HTR-8/SVneo (cell line): ENCODE results near the gene DOCK4.

Experiments used
- DNase-seq: peaks from one replicate; pipeline ENCODE4 v3.0.0; 2011; ENCODE audit warnings: low spot score, mixed read lengths; ENCODE audit not compliant: insufficient read length
- FAIRE-seq: peaks from 2 replicates; lab custom pipeline; 2011; peaks lifted over from hg19 to GRCh38; lab: Jason Lieb, UNC

Gene DOCK4

DNA sequence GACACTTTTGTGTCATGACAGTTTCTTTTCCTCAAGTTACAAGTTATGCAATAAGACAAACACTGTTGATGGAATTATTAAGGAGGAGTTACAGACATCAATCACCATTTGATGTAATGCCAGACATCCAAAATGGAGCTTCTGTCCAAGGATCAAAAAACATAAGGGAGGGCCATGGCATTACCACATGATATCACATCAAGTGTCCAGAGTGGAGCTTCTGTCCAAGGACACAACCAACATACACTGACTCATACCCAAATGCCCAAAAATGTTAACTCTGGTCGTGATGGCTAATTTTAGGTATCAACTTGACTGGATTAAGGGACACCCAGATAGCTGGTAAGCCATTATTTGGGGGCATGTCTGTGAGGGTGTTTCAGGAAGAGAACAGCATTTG is 140.4 kb downstream of the DOCK4 start:
- FAIRE-seq (no peak), DNase-seq (no peak)

DNA sequence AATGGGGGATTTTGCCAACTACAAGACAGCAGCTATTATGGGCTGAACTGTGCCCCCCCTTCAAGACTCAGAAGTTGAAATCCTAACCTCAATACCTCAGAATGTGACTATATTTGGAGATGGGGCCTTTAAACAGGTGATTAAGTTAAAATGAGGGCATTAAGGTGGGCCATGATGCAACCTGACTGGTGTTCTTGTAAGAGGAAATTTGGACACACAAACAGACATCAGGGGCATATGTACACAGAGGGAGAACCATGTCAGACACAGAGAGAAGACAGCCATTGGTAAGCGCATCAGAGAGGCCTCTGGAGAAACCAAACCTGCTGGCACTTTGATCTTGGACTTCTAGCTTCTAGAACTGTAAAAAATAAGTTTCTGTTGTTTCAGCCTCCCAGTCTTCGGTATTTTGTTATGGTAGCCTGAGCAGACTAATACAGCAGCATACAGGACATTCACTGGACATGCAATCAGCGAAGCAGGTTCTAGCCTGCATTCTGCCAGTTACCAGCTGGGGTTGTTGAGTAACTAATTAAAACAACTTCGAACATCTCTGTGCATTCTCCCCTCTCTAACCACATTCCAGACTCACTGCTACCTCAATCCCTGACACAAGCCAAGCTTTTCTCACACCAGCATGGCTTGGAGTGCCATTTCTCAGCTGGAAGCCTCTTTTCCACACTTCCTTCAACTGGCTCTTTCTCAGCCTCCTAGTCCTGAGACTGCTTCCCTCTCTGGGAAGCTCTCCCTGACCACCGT is 141.4 kb downstream of the DOCK4 start:
- DNase-seq (no peak), FAIRE-seq (no peak)

DNA sequence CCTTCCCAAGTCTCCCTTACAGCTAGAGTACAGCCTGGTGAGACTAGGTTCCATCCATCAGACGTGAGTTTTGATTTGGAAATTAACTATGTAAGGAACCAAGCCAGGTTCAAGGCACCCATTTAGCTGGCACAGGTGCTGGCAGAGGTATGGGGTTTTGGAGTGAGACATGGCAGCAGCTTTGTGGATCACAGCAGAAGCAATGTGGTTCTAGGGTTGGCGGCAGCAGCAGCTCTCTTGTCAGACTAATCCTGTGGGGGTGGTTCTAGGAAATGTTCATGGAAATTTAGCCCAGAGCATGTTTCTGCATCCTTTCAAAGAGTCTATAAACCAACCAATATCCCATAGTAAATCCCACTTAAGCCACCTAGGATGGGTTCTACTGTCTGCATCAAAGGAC is 142.2 kb downstream of the DOCK4 start:
- FAIRE-seq (no peak), DNase-seq (no peak)

DNA sequence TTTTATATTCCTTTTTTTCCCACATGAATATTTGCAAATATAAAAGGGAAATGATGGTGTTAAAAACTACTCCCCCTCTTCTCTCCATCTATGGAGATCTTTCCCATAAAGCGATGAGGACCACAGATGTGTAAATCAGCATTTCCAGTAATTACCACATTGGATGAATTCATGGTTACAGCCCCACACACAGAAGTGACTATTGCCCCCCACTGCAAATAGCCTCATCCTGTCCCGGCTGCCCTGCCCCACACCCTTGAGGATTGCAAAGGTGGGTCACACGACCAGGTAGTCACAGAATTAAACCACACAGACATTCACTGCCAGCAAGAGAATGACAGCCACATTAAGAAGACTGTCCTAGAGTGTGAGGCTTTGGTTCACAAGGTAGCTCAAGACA is 145.1 kb downstream of the DOCK4 start:
- FAIRE-seq (no peak), DNase-seq (no peak)

DNA sequence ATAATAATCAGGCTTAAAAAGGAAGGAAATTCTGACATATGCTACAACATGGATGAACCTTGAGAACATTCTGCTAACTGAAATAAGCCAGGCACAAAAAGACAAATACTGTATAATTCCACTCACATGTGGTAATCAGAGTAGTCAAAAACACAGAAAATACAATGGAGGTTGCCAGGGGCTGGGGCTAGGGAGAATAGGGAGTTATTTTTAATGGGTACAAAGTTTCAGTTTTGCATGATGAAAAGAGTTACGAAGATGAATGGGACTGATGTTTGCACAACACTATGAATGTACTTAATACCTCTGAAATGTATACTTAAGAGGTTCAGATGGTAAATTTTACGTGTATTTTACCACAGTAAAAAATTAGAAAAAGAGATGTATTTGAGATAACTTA is 145.6 kb downstream of the DOCK4 start:
- FAIRE-seq (no peak), DNase-seq (no peak)

DNA sequence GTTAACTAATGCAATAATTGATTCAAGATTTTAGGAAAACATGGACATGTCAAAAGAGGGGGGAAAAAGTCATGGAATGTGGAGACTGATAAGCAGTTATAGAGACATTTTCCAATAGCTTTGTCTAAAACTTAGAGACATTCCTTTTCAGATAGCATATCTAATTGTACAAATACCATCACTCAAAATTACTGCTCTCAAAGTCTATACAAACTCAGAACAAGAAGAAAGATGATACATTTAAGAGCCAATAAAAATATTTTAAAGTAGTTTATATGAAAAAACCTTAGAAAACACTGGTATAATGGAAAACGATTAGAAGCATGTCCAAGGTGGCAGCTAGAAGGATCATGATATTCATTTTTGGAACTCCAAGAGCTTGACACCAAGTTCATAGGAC is 146.5 kb downstream of the DOCK4 start:
- no peak for FAIRE-seq
- no peak for DNase-seq

DNA sequence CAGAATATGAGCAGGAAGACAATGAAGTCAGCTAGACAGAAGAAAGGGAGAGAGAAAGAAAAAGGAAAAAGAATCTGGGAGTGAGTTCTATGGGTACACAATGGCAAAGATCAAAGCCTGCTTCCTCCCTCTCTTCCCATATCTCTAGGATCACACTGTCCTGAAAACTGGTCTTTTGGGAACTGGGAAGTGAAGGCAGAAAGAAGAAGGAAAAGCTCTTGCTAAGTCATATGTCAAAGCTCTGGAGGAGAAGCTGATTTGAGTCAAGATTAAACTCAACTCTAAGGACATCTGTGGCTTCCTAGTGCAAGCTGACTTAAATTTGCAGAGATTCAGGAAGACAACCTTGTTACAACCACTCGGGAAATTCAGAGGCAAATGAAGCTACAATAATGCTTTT is 147.5 kb downstream of the DOCK4 start:
- FAIRE-seq, result no peak

DNA sequence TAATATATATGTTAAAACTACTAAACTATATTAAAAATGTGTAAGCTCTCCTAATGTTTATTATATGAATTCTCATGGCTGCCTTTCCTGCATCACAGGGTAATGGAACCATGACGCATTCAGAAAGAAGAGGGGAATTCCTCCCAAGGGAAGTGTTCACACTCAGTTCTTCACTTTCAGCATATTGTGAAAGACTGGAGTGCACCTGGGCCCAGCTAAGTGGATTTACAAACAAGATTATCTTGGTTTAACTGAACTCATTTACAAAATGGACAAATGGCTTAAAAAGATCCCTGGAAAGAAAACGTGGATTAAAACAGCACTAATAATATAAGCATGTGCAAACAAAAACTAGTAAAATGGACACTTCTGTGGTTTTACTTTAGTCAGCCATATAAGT is 149.8 kb downstream of the DOCK4 start:
- DNase-seq (no peak), FAIRE-seq (no peak)

More for the DNA sequence above, 147.5 kb downstream of the DOCK4 start:
- DNase-seq, result no peak

DNA sequence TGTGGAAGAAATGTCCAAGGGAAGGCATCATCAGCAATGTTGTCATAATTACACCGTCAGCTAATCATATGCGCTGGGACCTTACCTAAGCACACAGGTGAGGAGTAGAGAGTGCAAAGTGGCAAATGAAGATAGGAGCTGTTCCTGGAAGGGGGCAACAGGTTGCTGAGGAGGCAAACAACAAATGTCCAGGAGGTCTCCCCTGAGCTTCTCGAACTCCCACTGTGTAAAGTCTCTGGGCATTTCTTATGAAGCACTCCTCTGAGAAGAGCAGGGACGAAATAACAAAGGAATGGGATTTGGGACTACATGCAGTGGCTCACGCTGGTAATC is 152.5 kb downstream of the DOCK4 start:
- DNase-seq (no peak), FAIRE-seq (no peak)

DNA sequence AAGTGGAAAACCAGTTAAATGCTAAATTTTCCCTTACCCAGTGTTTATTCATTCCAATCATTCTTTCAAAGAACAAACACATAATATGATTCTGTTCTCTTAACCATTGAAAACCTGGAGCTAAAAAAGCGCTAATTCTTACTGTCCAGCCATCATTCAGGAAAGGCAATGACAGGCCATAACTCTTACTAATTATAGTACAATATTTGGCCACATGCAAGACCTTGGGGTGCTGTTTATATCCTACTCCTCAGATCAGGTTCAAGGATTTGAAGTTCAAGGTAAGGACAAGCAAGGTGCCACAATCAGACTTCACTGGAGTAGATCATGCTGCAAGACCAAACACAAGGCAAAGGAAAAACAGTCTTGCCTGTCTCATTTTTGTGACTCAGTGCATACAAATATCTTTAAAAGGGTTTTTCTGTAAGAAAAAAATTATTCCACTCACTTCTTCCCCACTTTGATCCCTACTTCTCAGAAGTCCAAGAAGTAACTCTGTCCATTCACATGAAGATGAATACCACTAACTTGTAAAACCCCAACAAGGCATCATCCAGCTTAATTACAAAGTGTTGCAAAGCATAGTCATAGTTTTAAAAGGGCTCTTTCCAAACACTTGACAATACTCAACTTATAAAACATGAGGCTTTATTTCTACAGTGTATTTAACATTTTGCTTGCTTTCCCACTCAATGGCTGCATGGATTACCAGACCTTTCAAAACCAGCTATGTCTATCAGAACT is 153.0 kb downstream of the DOCK4 start:
- DNase-seq, result no peak
- FAIRE-seq, result no peak

DNA sequence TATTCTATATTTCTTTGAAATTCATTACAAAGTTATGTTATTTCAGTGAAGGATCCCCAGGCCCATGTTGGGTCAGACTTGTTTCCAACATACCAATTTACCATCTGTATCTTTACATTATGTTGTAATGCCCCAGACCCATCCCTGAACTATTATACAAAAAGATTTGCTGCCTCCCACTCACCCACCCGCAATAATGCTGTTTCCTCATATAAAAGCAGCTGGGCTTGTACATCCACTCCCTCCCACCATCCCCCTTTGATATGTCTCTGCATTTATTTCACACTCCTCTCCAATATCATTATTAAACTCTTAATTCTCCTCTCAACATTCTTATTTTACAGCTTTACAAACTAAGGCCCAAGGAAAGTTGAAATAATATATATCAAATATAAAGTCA is 153.7 kb downstream of the DOCK4 start:
- FAIRE-seq, result no peak
- no peak for DNase-seq

DNA sequence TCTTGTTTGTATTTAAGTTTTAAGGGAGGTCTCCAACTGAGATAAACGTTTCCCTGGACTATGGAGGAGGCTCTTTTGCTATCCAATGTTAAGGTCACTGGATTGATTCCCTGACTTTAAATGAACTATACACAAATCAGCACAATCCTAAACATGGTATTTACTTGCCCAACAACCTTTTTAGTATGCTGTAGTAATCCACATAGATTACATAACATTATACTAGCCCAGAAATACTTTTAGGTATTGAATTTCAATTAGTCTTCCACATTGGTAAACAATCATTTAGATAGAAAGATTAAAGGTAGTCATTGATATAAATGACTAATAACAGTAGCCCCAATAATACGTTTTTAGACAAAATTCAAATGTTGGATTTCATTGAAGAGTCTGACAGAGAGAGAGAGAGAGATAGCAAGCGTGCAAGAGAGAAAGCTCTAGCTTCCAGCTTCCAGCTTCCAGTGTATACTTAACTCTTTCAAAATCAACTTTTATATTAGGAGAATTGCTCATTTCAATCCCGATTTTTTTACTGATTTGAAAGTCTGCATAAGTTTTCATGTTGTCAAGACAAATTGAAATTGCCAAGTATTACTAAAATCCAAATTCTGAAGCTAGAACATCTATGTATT is 155.8 kb downstream of the DOCK4 start:
- FAIRE-seq (no peak), DNase-seq (no peak)

DNA sequence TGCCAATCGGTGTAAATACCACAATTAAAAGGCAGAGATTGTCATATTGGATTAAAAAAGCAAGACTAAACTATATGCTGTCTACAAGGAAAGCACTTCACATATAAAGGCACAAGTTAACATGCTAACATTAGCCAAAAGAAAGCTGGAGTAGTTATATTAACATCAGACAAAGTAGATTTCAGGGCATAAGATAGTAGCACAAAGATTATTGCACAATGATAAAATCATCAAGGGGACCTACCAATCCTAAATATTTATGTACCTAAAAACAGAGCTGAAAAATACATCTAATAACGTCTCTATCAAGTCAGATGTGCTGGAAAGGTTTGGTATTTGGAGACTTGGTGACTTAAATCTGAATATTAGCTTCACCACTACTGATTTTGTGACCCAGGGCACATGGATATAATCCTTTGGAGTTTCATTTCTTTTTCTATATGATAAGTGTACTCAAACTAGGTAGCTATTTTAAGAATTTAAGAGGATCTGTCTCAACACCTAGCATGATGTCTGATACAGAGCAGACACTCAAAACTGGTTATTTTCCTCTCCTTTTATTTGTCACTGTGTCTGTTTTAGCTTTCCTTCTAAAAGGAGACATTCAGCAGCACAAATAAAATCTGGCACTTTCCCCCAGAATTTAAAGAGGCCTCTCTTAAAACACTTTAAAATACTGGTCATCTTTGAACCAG is 156.5 kb downstream of the DOCK4 start:
- no peak for FAIRE-seq
- no peak for DNase-seq

DNA sequence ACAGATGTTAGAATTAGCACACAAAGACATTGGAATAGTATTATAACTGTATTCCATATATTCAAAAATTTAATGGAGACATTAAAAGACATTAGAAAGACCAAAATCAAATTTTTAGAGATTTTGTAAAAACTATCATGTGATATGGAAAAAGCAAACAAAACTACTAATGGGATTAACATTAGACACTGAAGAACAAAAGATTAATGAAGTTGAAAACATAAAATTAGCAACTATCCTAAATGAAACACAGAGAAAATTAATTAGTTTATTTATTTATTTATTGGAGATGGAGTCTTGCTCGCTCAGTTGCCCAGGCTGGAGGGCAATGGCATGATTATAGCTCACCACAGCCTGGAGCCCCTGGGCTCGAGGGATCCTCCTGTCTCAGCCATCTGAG is 158.8 kb downstream of the DOCK4 start:
- no peak for FAIRE-seq
- no peak for DNase-seq

DNA sequence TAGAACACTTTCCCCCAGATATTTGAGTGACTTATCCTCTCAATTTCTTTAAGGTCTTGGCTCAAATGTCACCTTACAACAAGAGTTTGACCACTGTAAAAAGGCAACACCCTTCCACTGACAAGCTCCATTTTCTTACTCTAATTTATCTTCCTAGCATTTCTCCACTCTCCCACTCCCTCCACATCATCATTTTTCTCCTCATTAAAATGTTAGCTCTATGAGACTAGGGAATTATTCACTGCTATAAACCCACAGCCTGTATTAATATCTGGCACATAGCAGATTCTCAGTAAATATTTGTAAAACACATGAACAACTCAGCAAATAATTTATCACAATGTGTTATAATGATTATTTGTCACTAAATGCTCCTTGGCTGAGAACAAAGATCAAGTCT is 161.0 kb downstream of the DOCK4 start:
- DNase-seq (no peak), FAIRE-seq (no peak)

DNA sequence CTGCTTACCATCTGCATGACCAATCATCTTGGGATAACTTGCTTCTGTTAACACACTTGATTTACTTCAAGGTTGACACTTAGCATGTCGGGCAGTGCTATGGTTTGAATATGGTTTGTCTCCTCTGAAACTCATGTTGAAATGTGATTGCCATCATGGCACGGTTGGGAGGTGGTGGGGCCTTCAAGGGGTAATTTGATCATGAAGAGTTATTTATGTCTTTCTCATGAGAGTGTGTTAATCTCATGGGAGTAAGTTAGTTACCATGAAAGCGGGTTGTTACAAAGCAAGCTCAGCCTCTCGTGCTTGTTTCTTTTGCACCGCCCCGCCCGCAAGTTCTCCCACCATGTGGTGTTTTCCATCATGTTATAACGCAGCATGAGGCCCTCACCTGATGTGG is 163.6 kb downstream of the DOCK4 start:
- DNase-seq (no peak), FAIRE-seq (no peak)

DNA sequence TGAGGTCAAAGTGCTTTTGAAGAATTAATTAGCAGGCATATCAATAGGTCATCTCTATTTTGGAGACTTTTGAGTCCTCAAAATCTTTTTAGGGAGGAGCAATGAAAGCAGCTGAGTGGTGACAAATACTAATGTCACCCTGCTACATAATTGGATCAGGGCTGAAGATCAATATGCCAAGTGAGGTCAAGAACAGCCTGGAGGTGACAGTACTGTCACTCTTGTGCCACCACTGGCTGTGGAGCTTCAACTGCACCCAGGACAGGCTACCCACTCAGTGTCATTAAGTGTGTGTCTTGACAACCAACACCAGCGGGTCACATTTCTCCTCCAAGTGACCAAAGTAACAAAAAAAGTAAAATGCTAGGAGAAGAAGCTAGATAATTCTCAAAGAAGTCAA is 167.8 kb downstream of the DOCK4 start:
- no peak for FAIRE-seq
- no peak for DNase-seq

DNA sequence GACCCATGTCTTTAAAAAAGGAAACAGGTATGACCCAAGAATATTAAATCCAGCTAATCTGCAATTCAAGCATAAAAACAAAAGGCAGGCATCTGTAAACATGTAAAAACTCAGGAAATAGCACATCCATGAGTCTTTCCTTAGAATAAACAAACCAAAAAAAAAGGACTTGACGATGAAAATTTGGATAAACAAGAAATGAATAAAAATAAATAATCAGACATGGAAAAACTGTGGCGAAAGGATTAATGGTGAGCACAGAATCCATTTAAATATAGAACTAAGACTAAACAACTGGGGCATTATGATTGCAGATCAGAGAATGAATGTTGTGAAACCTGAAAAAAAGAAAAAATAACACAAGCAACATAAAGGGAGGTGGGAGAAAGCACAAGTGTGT is 170.1 kb downstream of the DOCK4 start:
- DNase-seq, result no peak
- no peak for FAIRE-seq

DNA sequence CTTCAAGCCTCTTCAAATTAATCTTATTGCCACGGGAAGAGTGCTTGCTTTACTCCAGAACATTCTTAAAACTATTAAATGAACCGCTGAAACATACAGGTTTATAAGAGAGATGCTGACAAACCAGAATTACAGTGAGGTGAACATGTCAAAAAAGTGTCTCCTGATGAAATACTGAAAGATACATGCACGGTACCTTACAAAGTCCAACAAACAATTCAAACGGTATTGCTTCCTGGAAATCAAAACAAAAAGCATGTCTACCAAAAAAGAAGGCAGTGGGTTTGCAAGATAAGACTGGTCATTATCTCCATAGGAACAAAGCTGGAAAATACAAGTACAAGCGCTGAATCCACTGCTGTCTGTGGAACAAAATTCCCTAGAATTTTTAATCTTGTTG is 174.5 kb downstream of the DOCK4 start:
- DNase-seq (no peak), FAIRE-seq (no peak)

DNA sequence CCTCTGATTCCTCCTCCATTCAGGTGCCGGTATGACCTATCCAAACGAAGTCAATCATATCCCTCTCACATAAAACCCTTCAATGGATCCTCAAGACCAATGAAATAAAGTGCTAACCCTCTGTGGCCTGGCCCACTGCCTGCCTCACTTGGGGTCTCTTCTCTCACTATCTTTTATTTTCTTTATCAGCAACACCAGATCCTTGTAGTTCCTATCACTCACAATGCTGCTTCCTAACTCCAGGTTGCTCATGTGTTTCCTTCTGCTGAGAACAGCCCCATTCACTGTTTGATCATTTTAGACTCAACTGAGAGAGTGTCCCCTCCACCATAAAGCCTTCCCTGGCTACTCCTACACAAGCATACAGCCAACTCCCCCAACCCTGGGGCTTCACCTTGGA is 180.6 kb downstream of the DOCK4 start:
- no peak for DNase-seq
- FAIRE-seq, result no peak

DNA sequence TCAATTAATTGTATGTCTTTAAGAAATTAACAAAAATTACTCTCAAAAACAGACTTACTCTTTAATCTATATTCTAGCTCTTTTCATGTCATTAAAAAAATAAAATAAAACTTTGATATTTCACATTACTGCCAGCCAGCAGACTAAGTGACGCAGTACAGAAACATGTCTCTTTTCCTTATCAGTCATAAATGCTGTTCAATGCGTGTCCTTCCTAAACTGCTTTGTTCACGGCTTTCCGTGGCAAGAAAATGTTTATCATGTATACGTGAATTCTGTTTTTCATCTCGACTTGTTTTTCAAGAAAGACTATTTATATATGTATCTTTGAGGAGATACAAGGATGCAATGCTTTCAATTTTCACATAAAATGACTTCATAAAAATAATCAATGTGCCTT is 182.4 kb downstream of the DOCK4 start:
- DNase-seq (no peak), FAIRE-seq (no peak)
